Measurements from ENCODE around the gene ODF2.
"Not testable (repeated sequence)": the region's sequence is repeated elsewhere in the genome, so short reads cannot be mapped to it uniquely, and the experiment has no call there.

Gene ODF2

DNA sequence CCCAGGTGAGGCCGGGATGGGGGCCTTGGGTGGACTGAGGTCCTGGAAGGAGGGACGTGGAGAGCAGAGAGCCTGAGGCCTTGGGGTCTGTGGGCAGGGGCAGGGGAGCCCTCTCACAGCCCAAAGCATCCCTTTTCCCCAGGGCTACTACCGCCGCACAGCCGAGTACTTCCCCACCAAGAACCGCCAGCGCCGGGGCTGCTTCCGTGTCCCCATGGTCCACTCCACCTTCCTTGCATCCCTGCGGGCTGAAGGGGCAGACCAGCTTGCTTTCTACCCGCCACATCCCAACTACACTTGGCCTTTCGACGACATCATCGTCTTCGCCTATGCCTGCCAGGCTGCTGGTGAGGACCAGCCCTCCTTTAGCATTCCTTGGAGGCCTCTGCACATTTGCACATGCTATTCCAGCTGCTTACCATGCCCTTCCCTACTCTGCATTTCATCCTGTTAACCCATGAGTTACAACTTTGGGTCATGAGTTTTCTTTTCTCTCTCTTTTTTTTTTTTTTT is 31.5 kb upstream of the ODF2 start:
- DNase-seq, result no peak

DNA sequence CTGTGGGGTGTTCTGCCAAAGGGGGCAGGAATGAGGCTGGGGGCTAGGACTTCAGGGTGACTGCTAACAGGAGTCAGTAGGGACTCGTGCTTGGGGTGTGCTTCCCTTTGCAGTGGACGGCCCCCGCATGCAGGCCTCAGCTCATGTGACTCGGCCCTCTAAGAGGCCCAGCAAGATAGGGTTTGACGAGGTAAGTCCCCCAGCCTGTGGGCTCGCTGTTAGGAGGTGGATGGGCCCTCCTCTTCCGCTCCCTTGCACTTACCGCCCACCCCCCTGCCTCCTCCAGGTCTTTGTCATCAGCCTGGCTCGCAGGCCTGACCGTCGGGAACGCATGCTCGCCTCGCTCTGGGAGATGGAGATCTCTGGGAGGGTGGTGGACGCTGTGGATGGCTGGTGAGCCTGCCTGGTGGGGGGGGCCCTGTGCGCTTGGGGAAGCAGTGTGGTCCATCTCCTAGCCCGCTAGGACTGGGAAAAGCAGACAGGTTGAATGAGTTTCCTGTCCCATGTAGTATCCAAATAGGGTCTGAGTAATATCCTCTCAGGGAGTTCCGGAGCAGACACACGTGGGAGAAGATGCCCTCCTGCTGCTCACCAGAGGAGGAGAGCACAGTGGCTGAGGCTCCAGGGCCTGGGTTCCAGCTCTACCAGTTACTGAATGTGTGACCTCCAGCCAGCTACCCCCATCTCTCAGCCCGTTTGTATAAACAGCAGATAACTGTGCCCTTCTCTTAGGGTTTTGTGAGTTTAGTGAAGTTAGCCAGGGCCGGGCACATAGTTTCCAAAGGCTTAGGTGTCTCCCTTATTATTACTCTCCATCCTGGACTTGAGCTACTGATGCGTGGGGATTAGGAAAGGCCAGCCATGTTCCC is 26.9 kb upstream of the ODF2 start:
- no peak for DNase-seq

DNA sequence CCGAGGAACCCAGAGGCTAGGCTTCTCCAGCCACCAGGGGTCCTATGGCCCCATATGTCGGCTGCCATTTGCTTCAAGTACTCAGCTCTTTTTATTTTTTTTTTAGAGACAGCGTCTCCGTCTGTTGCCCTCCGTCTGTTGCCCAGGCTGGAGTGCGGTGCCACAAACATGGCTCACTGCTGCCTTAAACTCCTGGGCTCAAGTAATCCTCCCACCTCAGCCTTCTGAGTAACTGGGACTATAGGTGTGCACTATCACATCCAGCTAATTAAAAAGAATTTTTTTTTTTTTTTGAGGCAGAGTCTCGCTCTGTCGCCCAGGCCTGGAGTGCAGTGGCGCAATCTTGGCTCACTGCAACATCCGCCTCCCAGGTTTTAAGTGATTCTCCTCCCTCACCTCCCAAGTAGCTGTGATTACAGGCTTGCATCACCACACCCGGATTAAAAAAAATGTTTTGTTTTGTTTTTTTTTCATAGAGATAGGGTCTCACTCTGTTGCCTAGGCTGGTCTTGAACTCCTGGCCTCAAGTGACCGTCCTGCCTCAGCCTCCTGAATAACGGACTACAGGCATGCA is 26.2 kb upstream of the ODF2 start:
- no peak for DNase-seq

DNA sequence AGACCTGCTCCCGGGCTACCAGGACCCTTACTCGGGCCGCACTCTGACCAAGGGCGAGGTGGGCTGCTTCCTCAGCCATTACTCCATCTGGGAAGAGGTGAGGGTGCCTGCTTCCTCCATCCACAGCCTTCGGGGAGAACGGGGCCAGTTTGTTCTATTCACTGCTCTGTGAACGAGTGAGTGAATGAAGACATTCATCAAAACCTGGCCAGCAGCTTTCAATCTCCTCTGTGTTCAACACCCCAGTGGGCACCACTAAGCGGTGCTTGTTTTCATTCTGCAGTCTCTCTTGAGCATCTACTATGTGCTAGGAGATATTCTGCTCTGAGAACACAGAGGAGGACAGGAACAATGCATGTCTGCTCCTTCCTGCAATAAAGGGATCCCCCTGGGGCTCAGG is 24.6 kb upstream of the ODF2 start:
- DNase-seq, result no peak

DNA sequence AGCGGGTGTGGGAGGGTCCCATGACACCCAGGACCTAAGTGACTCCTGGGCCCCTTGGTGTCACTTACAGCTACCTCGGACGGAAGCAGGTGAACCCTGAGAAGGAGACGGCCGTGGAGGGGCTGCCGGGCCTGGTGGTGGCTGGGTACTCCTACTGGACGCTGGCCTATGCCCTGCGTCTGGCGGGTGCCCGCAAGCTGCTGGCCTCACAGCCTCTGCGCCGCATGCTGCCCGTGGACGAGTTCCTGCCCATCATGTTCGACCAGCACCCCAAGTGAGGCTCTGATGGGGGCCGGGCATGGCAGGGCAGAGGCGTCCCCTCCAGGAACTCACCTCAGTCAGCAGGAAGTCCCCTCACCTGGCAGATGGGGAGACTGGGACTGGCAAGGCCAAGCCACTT is 21.5 kb upstream of the ODF2 start:
- DNase-seq, result no peak

DNA sequence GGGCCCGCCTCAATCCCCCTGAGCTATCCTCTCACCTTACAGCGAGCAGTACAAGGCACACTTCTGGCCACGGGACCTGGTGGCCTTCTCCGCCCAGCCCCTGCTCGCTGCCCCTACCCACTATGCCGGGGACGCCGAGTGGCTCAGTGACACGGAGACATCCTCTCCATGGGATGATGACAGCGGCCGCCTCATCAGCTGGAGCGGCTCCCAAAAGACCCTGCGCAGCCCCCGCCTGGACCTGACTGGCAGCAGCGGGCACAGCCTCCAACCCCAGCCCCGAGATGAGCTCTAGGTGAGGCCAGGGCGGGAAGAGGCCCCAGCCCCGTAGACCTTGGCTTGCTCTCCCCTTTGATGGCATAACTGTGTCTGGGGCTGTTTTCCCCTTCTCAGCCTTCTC is 20.2 kb upstream of the ODF2 start:
- DNase-seq, result no peak

DNA sequence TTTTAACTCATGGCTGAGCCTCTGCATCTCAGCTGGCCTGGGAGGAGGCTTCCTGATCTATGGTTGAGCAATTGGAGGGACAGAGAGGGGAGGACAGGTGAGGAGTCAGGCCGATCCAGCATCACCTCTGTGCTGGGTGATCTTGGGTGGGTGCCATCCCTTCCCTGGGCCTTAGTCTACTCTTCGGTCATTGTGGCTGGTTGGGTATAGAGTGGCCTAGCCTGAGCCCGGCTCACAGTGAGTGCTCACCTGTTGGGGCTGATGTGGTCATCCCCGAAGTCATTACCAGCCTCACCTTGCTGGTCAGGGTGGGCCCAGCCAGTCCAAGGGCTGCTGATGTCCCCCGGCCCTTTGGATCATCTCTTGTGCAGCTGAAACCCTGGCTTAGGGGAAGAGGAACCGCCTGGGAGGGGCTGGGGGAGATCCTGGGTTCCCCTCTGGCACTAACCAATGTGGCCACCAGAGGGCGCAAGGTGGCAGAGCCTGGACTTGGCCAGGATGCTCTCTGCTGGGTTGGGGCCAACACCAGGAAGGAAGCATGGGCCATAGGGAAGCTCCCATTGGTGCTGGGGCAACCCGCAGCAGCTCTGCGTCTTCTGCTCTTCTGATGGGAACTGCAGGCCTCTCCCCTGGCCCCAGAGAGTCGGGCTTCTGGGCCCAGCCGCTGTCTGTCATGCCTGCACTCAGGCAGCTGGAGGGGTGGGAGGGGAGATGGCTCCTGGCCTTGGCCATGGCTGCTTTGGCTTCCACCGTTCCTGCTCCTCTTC is 17.3 kb upstream of the ODF2 start:
- peak; percentile 56 to 82 (median 74) for DNase-seq

DNA sequence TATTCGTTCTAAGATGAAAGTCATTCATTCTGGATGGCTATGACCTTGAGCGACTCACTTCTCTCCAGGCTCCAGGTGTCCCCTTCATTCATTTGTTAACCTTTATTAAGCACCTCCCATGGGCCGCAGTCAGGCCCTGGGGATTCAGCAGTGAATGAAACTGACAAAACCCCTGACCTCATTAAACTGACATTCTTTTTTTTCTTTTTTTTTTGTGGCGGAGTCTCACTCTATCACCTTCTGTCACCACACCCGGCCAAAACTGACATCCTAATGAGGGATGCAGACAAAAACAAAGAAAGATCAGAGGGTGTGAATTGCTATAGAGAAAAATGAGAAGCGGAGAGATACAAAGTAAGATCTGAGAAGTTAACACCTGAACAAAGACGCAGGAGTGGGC is 16.5 kb upstream of the ODF2 start:
- no peak for DNase-seq

DNA sequence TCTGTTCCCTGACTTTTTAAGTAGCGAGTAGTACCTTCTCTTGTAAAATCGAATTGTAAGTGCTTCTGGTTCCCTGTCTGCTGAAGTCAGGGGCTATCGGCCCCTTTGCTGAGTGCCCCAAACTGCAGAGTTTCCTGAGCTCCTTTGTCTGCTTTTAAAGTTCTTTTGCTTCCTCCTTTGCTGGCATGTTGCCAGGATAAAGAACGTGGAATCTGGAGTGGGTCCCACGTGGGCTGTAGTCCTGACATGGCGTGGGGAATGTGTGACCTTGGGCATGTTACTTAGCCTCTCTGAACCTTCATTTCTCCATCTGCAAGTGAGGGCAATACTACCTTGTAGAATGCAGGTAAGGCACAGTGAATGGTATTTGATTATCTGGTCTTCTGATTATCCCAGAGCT is 13.7 kb upstream of the ODF2 start:
- no peak for DNase-seq

DNA sequence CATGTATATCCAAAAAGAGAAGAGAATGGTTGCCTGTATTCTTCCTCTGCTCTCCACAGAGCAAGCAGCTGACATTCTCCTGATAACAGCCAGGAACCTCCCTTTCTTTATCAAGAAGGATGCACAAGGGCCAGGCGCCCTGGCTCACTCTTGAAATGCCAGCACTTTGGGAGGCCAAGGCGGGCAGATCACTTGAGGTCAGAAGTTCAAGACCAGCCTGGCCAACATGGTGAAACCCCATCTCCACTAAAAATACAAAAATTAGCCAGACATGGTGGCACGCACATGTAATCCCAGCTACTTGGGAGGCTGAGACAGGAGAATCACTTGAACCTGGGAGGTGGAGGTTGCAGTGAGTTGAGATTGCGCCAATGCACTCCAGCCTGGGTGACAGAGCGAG is 9.3 kb upstream of the ODF2 start:
- DNase-seq, result not testable (repeated sequence)

DNA sequence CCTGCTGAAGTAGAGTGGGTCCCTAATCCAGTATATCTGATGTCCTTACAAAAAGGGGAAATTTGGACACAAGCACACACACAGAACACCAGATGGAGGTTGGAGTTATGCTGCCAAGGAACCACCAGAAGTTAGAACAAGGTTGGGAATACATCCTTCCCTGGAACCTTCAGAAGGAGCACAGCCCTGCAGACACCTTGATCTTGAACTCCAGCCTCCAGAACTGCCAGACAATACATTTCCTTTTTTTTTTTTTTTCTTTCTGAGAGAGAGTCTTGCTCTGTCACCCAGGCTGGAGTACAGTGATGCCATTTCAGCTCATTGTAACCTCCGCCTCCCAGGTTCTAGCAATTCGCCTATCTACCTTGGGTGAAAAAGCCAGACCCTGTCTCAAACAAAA is 7.1 kb upstream of the ODF2 start:
- DNase-seq, result no peak

DNA sequence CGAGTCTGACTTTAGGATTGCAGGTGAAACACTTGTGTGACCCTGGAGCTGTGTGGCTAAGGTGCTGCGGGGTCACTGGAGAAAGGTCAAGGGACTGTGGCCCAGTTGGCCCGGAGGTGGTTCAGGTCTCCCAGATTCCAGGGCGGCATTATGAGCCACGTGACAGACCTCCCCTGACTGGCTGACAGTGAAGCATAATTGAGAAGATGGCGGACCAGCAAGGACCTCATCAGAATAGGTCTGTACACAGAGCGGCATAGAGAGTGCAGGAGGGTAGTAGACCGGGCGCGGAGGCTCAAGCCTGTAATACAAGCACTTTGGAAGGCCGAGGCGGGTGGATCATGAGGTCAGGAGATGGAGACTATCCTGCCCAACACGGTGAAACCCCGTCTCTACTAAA is 815 bp upstream of the ODF2 start:
- peak in 2 of 3 experiments; percentile 67 to 87 for DNase-seq

DNA sequence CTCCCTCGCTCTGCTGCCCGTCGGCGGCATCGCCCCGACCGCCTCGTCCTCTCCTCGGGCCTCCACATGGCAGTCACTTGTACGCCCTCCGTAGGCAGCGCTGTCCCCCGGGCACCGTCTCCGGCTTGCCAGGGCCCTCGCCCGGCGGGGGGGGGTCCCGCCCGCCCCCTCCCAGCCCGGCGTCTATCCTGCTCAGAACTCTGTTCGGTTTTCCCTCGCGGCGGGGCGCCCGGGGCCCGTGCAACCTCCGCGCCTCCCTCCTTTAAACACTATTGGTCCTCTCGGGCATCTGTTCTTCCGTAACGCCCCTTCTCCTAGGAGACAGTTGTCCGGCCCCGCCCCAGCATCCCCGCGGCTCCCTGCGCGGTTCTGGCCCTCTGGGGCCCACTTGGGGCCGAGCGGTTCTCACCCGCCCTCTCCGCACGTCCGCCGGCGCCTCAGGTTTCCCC is 831 bp downstream of the ODF2 start:
- DNase-seq, result peak; percentile 49 to 88 (median 85)

DNA sequence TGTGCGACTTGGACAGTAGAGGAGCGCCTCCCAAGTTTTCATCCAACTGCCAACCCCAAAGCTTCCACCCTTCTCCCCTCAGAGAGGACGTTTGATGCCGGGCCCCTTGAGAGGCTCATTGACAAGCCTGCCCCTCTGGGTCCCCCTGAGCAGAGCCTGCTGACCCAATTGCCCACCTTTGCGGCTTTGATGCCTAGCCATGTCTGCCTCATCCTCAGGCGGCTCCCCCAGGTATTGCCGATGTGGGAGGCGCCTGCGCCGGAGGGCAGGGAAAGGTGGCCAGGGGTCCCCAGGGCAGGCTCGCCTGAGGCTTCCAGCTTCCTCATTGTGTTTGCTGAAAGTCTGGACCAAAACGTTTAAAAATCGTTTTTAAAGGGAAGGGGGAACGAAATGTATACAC is 1.4 kb downstream of the ODF2 start:
- DNase-seq, result no peak

DNA sequence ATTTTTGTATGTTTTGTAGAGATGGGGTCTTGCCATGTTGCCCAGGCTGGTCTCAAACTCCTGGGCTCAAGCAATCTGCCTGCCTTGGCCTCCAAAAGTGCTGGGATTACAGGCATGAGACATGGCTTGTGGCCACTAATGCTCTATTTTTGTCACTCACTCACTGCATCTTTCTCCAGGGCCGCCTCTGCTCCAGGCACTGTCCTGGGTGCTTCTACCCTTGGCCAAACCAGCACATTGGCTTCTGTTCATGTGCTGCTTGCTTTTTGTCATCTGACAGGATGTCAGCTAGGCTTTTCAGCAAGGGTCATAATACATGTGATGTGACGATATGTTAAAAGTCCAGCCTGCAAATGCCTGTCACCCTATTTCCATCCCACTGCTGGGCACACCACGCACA is 3.2 kb downstream of the ODF2 start:
- no peak for DNase-seq

DNA sequence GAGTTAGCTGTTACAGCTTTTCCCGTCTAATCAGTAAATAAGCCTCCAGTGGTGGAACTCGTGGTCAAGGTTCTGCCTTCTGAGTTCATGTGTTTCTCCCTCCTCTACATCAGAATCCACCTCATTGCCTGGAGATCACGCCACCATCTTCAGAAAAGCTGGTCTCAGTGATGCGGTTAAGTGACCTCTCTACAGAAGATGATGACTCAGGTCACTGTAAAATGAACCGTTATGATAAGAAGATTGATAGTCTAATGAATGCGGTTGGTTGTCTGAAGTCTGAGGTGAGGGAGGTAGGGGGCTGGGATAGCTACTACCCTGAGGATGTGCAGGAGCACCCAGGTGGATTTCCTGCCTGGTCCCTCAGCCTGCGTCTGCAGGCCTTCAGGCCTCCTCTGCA is 13.3 kb downstream of the ODF2 start:
- DNase-seq, result no peak

DNA sequence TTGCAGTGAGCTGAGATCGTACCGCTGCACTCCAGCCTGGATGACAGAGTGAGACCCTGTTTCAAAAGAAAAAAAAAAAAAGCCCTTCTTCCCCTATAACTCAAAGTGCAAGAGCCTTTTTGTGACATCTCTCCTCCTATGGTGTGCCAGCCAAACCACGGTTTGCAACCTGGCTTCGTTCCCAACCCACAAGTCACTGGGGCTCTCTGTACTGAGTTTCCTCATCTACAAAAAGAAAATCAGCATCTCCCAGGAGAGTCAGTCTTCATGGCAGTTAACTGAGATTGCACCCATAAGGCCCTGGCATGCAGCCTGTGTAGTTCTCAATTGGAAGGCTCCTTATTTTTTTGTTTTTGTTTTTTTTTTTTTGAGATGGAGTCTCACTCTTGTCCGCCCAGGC is 14.8 kb downstream of the ODF2 start:
- DNase-seq, result no peak

DNA sequence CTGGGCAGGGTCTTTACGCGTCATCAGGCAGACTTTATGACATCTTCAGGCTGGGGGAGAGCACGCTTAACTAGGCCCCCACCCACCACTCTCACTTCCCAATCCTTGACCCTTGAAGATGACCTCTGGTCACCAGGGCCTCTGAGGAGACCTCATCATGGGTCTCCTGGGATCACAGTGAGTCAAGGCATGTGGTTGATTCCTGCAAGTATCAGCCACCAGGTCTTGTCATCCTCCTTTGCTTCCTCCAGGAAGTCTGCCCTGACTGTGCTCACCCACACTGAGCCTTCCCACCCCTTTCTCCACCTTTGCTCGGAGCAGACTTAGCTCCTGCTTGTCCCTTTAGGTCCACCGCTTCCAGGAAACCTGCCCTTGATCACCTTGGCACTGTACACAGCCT is 17.3 kb downstream of the ODF2 start:
- DNase-seq, result no peak

DNA sequence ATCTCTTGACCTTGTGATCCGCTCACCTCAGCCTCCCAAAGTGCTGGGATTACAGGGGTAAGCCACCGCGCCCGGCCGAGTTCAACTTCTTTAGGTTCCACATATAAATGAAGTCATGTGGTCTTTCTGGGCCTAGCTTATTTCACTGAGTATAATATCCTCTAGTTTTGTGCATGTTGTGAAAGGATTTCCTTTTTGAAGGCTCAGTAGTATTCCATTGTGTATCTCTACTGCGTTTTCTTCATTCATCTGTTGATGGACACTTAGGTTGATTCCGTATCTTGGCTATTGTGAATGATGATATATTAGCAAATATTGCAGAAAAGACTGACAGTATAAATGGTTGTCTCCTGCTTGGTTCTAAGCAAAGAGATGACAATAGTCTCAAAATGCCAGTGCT is 20.1 kb downstream of the ODF2 start:
- DNase-seq, result no peak

DNA sequence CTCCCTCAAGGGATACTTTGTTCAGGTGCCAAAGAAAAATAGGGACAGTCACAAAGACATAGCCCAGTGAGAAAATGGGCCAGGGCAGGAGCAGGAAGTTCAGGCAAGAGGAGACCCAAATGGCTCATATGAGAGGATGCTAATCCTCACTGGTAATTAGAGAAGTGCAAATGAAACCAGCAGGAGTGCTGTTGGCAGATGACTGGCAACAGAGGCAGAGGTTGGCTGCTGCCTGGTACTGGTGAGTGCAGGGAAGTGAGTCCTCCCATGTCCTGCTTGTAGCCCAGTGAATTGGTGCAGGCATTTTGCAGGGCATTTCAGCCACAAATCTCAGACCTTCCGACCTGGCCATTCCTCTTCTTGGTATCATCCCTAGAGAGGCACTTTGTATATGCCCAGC is 23.5 kb downstream of the ODF2 start:
- DNase-seq, result peak in 1 of 3 experiments; percentile 16

DNA sequence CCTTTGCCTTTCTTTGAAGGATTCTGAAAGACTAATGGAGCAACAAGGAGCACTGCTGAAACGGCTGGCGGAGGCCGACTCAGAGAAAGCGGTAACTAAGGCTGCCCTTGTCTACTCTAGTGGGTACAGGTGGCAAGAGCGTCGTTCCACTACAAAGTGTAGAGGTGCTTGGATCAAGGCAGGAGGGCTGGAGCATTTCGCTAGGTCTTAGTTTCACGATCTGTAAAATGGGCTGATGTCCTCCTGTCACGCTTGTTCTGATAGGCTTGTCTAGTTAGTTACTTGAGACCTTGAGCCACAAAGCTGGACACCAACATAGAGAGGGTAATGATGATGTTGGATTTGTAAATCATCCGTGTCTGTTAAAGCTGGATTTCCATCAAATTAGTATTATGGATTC is 25.8 kb downstream of the ODF2 start:
- no peak for DNase-seq

DNA sequence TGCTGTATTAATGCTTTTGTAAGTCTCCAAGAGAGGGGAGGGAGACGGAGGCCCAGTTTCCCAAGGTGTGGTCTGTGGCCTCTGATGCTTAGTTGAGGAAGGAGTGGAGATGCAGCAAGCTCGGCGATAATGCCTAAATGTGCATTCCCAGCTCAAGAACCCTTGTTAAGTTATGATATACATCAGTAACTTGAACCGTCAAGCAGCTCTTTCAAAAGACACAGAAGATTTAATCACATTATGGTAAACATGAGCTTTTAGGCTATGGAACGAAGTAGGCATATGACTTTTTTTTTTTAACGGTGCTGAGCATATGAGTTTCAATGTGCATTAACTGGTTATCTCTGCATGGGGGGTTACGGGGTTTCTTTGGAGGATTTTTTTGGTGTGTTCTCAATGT is 26.4 kb downstream of the ODF2 start:
- DNase-seq, result no peak

DNA sequence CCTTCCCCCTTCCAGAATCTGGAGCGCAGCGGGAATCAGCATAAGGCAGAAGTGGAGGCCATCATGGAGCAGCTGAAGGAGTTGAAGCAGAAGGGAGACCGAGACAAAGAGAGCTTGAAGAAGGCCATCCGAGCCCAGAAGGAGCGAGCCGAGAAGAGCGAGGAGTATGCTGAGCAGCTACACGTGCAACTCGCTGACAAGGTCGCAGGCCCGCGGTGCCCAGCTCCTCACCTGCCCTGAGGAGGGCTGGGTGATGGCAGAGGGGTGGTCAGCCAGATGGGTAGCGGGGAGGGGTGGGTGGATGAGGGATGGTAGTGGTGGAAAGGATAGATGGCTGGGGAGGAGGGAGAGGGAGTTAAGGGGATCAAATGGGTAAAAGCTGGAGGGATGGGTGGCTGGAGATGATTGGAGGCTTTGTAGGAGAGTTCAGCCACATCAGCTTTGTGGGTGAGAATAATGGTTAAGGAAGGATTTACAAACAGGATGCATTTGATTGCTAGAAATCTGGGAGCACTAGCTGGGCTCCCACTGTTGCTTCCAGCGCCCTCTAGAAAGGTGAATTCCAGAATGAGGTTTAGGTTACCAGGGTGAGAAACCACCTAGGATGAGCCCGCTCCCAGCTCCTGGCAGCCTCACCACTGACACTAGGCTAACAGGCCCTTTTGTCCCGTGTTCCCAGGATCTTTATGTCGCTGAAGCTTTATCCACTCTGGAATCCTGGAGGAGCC is 29.0 kb downstream of the ODF2 start:
- DNase-seq, result no peak

All from NCI-H1417 (cell line).